PC-3 (cell line): ENCODE data around the gene TOMM40. TPM values are rescaled to one million over a fixed set of nuclear protein-coding genes. Genes with fewer than 3 reads are reported as not detected.

Experiments
- ATAC-seq: fragments of 200-7000 bp; cut with Tn5 transposase; 2 replicates; pipeline ENCODE4 v1.9.1; 2020; ENCODE audit warnings: mild to moderate bottlenecking, moderate library complexity
- BruUV-seq: library from RNA; stranded (reverse); fragments of 400-500 nt; replicated peaks from 2 replicates; lab custom pipeline; 2021; lab: Mats Ljungman, UMichigan
- CTCF ChIA-PET: fragments of 300-600 bp; sonication (Branson Sonifier 250); formaldehyde crosslinking; loops from one replicate; lab custom pipeline; 2022; ENCODE audit warnings: antibody characterized with exemption; lab: Charles Lee
- POLR2A ChIA-PET: fragments of 300-600 bp; sonication (Branson Sonifier 250); formaldehyde crosslinking; loops from one replicate; lab custom pipeline; 2022; ENCODE audit warnings: antibody characterized with exemption; ENCODE audit not compliant: unreplicated experiment; lab: Charles Lee
- DNase-seq: peaks from one replicate; pipeline ENCODE4 v3.0.0-alpha.2; 2015
- H2AFZ ChIP-seq: fragments of 300-600 bp; sonication (generic); 2 replicates; pipeline ENCODE4 v1.6.0; 2016; ENCODE audit warnings: antibody characterized with exemption, low read length
- H3F3A ChIP-seq: fragments of 300-600 bp; sonication (generic); one replicate; pipeline ENCODE4 v1.6.0; 2017; ENCODE audit warnings: antibody characterized with exemption, low read length, control low read depth, mild to moderate bottlenecking; ENCODE audit not compliant: unreplicated experiment
- H3K27ac ChIP-seq: fragments of 300-600 bp; sonication (generic); 2 replicates; pipeline ENCODE4 v1.5.1; 2016; ENCODE audit warnings: mild to moderate bottlenecking, low read length
- H3K27me3 ChIP-seq: fragments of 300-600 bp; sonication (generic); 2 replicates; pipeline ENCODE4 v1.6.1; 2016; ENCODE audit warnings: low read length, mixed read lengths
- H3K36me3 ChIP-seq: fragments of 300-600 bp; sonication (generic); 2 replicates; pipeline ENCODE4 v1.6.1; 2016; ENCODE audit warnings: low read depth, mixed run types, low read length, mixed read lengths
- H3K4me1 ChIP-seq: fragments of 300-600 bp; sonication (generic); 2 replicates; pipeline ENCODE4 v1.5.1; 2016; ENCODE audit warnings: low read length; ENCODE audit not compliant: insufficient read depth
- H3K4me2 ChIP-seq: fragments of 300-600 bp; sonication (generic); 2 replicates; pipeline ENCODE4 v1.6.0; 2016; ENCODE audit warnings: low read length
- H3K4me3 ChIP-seq: fragments of 300-600 bp; sonication (generic); 2 replicates; pipeline ENCODE4 v1.5.1; 2016; ENCODE audit warnings: mild to moderate bottlenecking, low read length, mixed read lengths
- H3K79me2 ChIP-seq: fragments of 300-600 bp; sonication (generic); 2 replicates; pipeline ENCODE4 v1.6.1; 2017; ENCODE audit warnings: low read length, mixed read lengths
- H3K9ac ChIP-seq: fragments of 300-600 bp; sonication (generic); 2 replicates; pipeline ENCODE4 v1.6.0; 2016; ENCODE audit warnings: mild to moderate bottlenecking, low read length
- H3K9me2 ChIP-seq: fragments of 300-600 bp; sonication (generic); replicated peaks from 2 replicates; pipeline ENCODE4 v1.6.1; 2016; ENCODE audit warnings: mixed run types, low read length, mixed read lengths
- H3K9me3 ChIP-seq: fragments of 300-600 bp; sonication (generic); 2 replicates; pipeline ENCODE4 v1.6.1; 2016; ENCODE audit warnings: low read length, mixed read lengths
- H4K20me1 ChIP-seq: fragments of 300-600 bp; sonication (generic); 2 replicates; pipeline ENCODE4 v1.6.1; 2016; ENCODE audit warnings: low read length, mixed read lengths
- CTCF ChIP-seq: fragments of 300-600 bp; sonication (generic); conservative IDR thresholded peaks from 2 replicates; pipeline ENCODE4 v1.5.1; 2017; ENCODE audit warnings: antibody characterized with exemption, low read depth, mild to moderate bottlenecking, low read length
- EZH2 ChIP-seq: fragments of 300-600 bp; sonication (generic); IDR thresholded peaks from one replicate; pipeline ENCODE4 v1.6.1; 2017; ENCODE audit warnings: antibody characterized with exemption, mild to moderate bottlenecking, low read length; ENCODE audit not compliant: unreplicated experiment
- EZH2phosphoT487 ChIP-seq: fragments of 300-600 bp; sonication (generic); IDR thresholded peaks from 2 replicates; pipeline ENCODE4 v1.6.1; 2018; ENCODE audit warnings: mild to moderate bottlenecking, antibody characterized with exemption, low read length, borderline replicate concordance
- intact Hi-C: fragments of 100-400 bp; cut with micrococcal nuclease; formaldehyde crosslinking; loops from 2 replicates; pipeline ENCODE4 v1.9.0; 2023
- total RNA-seq: library from RNA; depleted of rRNA; stranded (reverse); fragments of >200 nt; gene quantifications from 2 replicates; pipeline ENCODE4 v1.2.3, GENCODE V29; 2014

The TOMM40 gene
- total RNA-seq, 1 experiment from 2014 or later: 190 TPM

- no peaks in the 10 kb centered on the region for H3K9me2 ChIP-seq
- peaks cover 6% of the 10 kb centered on the region; the same call in 1 of the 2 replicates for H4K20me1 ChIP-seq
- ATAC-seq (peak; percentile 87), DNase-seq (peak; percentile 99)
- peak overlapping the region; percentile 66 for H3K4me3 ChIP-seq
- no peaks in the 10 kb centered on the region for H3K9me3 ChIP-seq
- ChIA-PET CTCF (no interaction called here), POLR2A (interaction anchor here (0.6 to 1.0 kb wide), 3 partner anchors 42 to 1349 kb away, joined by 3 to 5 read pairs (median 3); partner anchors contain the start of gene NECTIN2)
- H3K4me2 ChIP-seq: peak overlapping the region; percentile 84
- no peaks in the 10 kb centered on the region for H3K27me3 ChIP-seq
- TF ChIP-seq CTCF: no peak
- TF ChIP-seq EZH2phosphoT487: no peak
- no peak for TF ChIP-seq EZH2
- H3K36me3 ChIP-seq: peaks cover 23% of the 10 kb centered on the region
- H3K79me2 ChIP-seq: peaks cover 38% of the 10 kb centered on the region
- peaks cover 16% of the 10 kb centered on the region for H3K4me1 ChIP-seq
- peak overlapping the region; percentile 85 for H2AFZ ChIP-seq
- H3K27ac ChIP-seq: peak overlapping the region; percentile 86
- BruUV-seq: no TSS peak
- intact Hi-C loops: loop anchor here (5.0 kb wide), 1 partner anchor 43 kb away; the partner anchor contains the start of gene NECTIN2
- H3F3A ChIP-seq: no peaks in the 10 kb centered on the region
- H3K9ac ChIP-seq: peak overlapping the region; percentile 80
Measured at GRCh38 chr19:44890366-44891015, 563 bp upstream of the TOMM40 start.

- Histone ChIP-seq H3K36me3 (peaks cover 23% of the 10 kb centered on the region), H3K4me2 (peak overlapping the region; percentile 100), H3K4me1 (peaks cover 16% of the 10 kb centered on the region), H3F3A (no peaks in the 10 kb centered on the region), H2AFZ (no peak overlapping the region), H3K27me3 (no peaks in the 10 kb centered on the region), H3K4me3 (peak overlapping the region; percentile 99; the same call in 1 of the 2 replicates), H3K9me2 (no peaks in the 10 kb centered on the region), H3K9me3 (no peaks in the 10 kb centered on the region), H3K27ac (no peak overlapping the region), H4K20me1 (peaks cover 6% of the 10 kb centered on the region; the same call in 1 of the 2 replicates), H3K9ac (no peak overlapping the region), H3K79me2 (peaks cover 43% of the 10 kb centered on the region)
- ATAC-seq (no peak), DNase-seq (no peak)
- no TSS peak for BruUV-seq
- ChIA-PET POLR2A (no interaction called here), CTCF (no interaction called here)
- no peak for TF ChIP-seq EZH2
- no peak for TF ChIP-seq EZH2phosphoT487
- no peak for TF ChIP-seq CTCF
- intact Hi-C loops: loop anchor here (5.0 kb wide), 1 partner anchor 46 kb away; the partner anchor contains the start of gene NECTIN2
Measured at GRCh38 chr19:44892932-44893331, 1.9 kb downstream of the TOMM40 start.
